Gastroesophageal sphincter (tissue), 4 donors: ENCODE results near the gene MUC5AC. TPM values are rescaled to one million over a fixed set of nuclear protein-coding genes. Genes with fewer than 3 reads are reported as not detected.

Experiments used
- ATAC-seq: fragments of 150-250 bp; one replicate; pipeline ENCODE4 v1.9.1; 2016; ENCODE audit warnings: mild to moderate bottlenecking, moderate library complexity
- H3K27ac ChIP-seq, 4 donors: fragments of 200-600 bp; sonication (generic) in 3 of 4; 1 replicate in 3 of 4; 2 replicates in 1 of 4; pipeline ENCODE4 v1.5.1; 2016 to 2019
- H3K27me3 ChIP-seq: fragments of 200-600 bp; sonication (generic); one replicate; pipeline ENCODE4 v1.5.1; 2019
- H3K36me3 ChIP-seq, 2 donors: fragments of 200-600 bp; sonication (generic); one replicate each; pipeline ENCODE4 v1.5.1; 2019; ENCODE audit warnings: control low read depth in 1 of 2
- H3K4me1 ChIP-seq, 3 donors: fragments of 200-600 bp; sonication (generic); 1 replicate in 2 of 3; 2 replicates in 1 of 3; pipeline ENCODE4 v1.5.1; 2016 to 2019; ENCODE audit warnings: control low read depth in 2 of 3
- H3K4me3 ChIP-seq, 2 donors: fragments of 200-600 bp; sonication (generic); one replicate each; pipeline ENCODE4 v1.5.1; 2019; ENCODE audit warnings: mild to moderate bottlenecking in 1 of 2, moderate library complexity in 1 of 2
- H3K9me3 ChIP-seq, 3 donors: fragments of 200-600 bp; sonication (generic); one replicate each; pipeline ENCODE4 v1.5.1; 2017 to 2019; ENCODE audit warnings: control low read depth in 2 of 3
- CTCF ChIP-seq, 4 experiments: fragments of 200-600 bp in 2 of 4; fragments of 450-650 bp in 2 of 4; sonication (generic) in 1 of 4; IDR thresholded peaks; one replicate each; pipeline ENCODE4 v1.5.1; 2017 to 2019; ENCODE audit warnings: antibody characterized with exemption in 4 of 4, mild to moderate bottlenecking in 2 of 4, moderate library complexity in 2 of 4
- EP300 ChIP-seq: sonication (generic); formaldehyde crosslinking; IDR thresholded peaks from one replicate; pipeline ENCODE4 v1.6.1; 2017; ENCODE audit warnings: antibody characterized with exemption, mild to moderate bottlenecking
- POLR2A ChIP-seq, 2 donors: fragments of 450-650 bp; IDR thresholded peaks; one replicate each; pipeline ENCODE4 v1.6.1; 2017; ENCODE audit warnings: antibody characterized with exemption in 2 of 2, mild to moderate bottlenecking in 2 of 2, moderate library complexity in 1 of 2
- POLR2AphosphoS5 ChIP-seq: sonication (generic); formaldehyde crosslinking; IDR thresholded peaks from one replicate; pipeline ENCODE4 v1.6.1; 2017; ENCODE audit warnings: antibody characterized with exemption
- WGBS, 2 donors: methylation state at CpG; one replicate each; pipeline ENCODE4 v1.1.5; 2018; ENCODE audit warnings: low coverage in 1 of 2; 5-methylcytosine and 5-hydroxymethylcytosine counted together
- total RNA-seq, 4 donors: library from RNA; depleted of rRNA; stranded (reverse); fragments of >200 nt; gene quantifications; one replicate each; pipeline ENCODE4 v1.1.0, GENCODE V29; 2016

The MUC5AC gene
- total RNA-seq, 4 donors from 2014 or later = 0.02 to 0.31 TPM; not detected in 2

DNA sequence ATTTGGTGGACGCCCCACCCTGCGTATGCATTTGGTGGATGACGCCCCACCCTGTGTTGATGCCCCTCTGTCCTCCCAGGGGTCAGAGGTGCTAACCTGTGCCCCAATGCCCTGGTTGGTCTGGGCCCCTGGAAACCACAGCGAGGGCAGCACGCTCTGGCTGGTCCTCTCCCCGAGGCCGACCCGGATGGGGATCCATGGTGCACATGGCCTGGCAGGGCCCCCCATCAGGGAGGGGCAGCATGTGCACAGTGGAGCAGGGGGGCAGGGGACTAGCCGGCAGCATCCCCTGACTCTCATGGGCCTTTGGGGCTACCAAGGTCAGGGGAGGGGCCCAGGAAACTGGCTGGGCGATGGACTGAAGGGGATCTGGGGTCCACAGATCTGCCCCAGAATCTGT is 7.6 kb upstream of the MUC5AC start:
- Histone ChIP-seq H3K4me3 (no peak overlapping the region), H3K27me3 (peaks cover 60% of the 10 kb centered on the region), H3K27ac (no peak overlapping the region), H3K4me1 (peaks cover 0 to 11% (median 0%) of the 10 kb centered on the region in 3 donors), H3K36me3 (no peaks in the 10 kb centered on the region), H3K9me3 (no peaks in the 10 kb centered on the region)
- no CpG with 5 or more reads among the region's 10 CpGs for WGBS, 2 donors
- no peak for TF ChIP-seq POLR2A (IDR thresholded peaks at IDR 0.05)
- TF ChIP-seq POLR2AphosphoS5 = no peak
- no peak for TF ChIP-seq EP300
- TF ChIP-seq CTCF (IDR thresholded peaks at IDR 0.05) = no peak
- no peak for ATAC-seq

- Histone ChIP-seq H3K4me3 (no peak overlapping the region), H3K9me3 (no peaks in the 10 kb centered on the region), H3K4me1 (peaks cover 0 to 11% (median 0%) of the 10 kb centered on the region in 3 donors), H3K36me3 (no peaks in the 10 kb centered on the region), H3K27ac (no peak overlapping the region), H3K27me3 (peaks cover 60% of the 10 kb centered on the region)
- ATAC-seq = no peak
- WGBS, 2 donors = 0 to 28% methylated on average over 1 to 10 of the region's 18 CpGs
- TF ChIP-seq POLR2AphosphoS5 (no peak), POLR2A (IDR thresholded peaks at IDR 0.05) (no peak), CTCF (IDR thresholded peaks at IDR 0.05) (no peak), EP300 (no peak)
These were observed 6.9 kb upstream of the MUC5AC start for GRCh38 chr11:1150769-1151365.

DNA sequence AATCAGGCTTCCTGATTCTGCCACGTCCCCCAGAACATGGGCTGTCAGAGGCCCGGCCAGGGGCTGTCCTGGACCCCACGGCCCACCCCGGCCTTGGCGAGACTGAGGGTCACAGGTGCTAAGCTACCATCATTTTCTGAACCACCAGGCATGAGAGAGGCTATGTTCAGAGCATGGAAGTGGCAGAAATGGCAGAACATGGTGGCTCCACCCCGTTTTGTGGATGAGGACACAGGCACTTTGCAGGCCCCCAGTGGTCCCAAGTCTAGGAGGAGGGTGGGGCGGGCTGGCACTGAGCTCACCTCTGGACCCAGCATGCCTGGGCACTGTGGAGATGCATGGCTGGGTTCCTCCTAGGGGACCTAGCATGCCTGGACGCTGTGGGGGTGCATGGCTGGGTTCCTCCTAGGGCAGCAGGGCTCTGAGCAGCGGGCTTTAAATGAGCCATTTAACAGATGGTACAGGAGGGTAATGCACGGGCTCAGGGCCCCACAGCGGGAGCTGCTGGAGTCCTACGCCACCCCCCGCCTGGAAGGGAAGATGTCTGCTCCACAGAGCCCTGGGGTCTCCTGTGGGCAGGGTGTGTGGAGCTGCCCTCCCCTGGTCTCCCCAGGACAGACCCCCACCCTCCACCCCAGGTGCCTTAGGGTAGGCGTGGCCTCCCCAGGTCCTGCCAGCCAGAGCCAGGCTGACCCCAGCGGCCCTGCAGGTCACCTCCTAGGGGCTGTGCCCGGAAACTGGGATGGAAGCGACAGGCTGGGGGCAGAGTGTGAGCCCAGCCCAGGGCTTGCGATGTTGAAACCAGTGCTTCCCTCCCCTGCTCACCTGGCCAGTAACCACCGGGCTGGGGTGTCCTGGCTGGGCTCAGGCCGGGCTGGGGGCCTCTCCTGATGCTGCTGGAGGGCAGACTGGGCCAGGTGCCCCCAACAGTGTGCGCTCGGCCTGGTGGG is 6.1 kb upstream of the MUC5AC start:
- no peaks in the 10 kb centered on the region for H3K36me3 ChIP-seq
- ATAC-seq = no peak
- H3K27ac ChIP-seq = no peak overlapping the region
- no peaks in the 10 kb centered on the region for H3K9me3 ChIP-seq
- TF ChIP-seq EP300 (no peak), POLR2A (IDR thresholded peaks at IDR 0.05) (no peak), POLR2AphosphoS5 (no peak), CTCF (IDR thresholded peaks at IDR 0.05) (no peak)
- peaks cover 56% of the 10 kb centered on the region for H3K27me3 ChIP-seq
- H3K4me1 ChIP-seq = peaks cover 0 to 11% (median 0%) of the 10 kb centered on the region in 3 donors
- 46 to 74% methylated on average over 3 to 5 of the region's 22 CpGs for WGBS, 2 donors
- H3K4me3 ChIP-seq = no peak overlapping the region

DNA sequence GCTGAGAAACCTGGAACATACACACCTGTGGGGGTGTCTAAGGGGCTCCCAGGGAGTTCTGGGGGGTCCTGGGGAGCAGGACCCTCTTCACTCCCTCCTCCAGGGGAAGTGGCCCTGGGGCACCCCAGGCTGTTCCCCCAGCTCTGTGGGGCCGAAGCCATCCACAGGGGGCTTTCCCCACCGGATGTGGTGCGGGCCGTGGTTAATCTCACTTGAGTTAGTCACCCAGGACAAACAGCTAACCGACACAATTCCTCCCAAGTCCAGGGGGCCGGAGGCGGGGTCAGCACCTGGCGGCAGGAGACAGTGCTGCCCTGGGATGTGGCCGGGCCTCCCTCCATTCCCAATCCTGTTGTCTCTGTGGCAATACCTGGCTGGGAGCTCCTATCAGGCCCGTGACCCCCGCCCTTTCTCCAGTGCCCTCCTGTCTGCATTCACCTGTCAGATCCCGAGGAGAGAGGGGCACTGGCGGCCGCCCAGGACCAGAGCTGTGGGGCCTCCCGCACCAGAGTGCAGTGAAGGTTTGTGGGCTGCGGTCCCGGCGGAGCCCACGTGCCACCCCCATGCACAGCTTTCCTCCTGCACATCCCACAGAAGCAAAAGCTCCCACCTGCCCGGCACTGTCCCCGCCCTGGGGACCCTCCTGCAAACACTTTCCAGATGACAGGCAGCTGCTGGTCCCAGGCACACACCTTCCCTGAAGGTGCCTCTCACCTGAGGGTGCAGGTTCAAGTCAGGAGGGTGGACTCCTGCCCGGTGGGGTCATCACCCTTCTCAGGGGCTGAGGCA is 5.2 kb upstream of the MUC5AC start:
- 100% methylated on average over 1 of the region's 22 CpGs; no CpG with 5 or more reads in 1 of the 2 donors for WGBS, 2 donors
- no peak for TF ChIP-seq POLR2AphosphoS5
- no peak for TF ChIP-seq EP300
- no peak for TF ChIP-seq POLR2A (IDR thresholded peaks at IDR 0.05)
- no peak for TF ChIP-seq CTCF (IDR thresholded peaks at IDR 0.05)
- Histone ChIP-seq H3K4me3 (no peak overlapping the region), H3K4me1 (peaks cover 0 to 11% (median 0%) of the 10 kb centered on the region in 3 donors), H3K36me3 (no peaks in the 10 kb centered on the region), H3K27me3 (peaks cover 54% of the 10 kb centered on the region), H3K27ac (no peak overlapping the region), H3K9me3 (no peaks in the 10 kb centered on the region)
- ATAC-seq = no peak
